ENCODE results near the gene OOSP3.

DNA sequence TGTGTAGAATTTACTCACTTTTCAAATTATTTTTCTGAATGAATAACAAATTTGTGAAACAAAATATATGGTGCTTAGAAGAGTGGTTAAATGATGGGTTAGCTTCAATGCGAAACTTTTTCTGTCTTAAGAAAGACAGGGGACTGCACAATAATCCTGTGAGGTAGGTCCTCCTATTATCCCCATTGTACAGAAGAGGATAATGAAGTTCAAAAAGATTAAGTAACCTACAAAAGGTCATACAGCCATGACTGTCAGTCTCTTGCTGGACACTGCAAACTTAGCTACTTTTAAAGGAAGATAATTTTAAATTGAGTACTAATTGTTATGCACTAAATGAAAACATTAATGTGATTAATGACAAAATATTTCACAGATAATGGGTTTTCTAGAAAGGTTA lies 5.0 kb downstream of the OOSP3 start:
- TF ChIP-seq, protein P1, sequence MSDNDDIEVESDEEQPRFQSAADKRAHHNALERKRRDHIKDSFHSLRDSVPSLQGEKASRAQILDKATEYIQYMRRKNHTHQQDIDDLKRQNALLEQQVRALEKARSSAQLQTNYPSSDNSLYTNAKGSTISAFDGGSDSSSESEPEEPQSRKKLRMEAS (IDR thresholded peaks at IDR 0.05; ENCODE audit: low read depth, low read length): no peak
- TF ChIP-seq, protein P2, sequence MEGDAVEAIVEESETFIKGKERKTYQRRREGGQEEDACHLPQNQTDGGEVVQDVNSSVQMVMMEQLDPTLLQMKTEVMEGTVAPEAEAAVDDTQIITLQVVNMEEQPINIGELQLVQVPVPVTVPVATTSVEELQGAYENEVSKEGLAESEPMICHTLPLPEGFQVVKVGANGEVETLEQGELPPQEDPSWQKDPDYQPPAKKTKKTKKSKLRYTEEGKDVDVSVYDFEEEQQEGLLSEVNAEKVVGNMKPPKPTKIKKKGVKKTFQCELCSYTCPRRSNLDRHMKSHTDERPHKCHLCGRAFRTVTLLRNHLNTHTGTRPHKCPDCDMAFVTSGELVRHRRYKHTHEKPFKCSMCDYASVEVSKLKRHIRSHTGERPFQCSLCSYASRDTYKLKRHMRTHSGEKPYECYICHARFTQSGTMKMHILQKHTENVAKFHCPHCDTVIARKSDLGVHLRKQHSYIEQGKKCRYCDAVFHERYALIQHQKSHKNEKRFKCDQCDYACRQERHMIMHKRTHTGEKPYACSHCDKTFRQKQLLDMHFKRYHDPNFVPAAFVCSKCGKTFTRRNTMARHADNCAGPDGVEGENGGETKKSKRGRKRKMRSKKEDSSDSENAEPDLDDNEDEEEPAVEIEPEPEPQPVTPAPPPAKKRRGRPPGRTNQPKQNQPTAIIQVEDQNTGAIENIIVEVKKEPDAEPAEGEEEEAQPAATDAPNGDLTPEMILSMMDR (IDR thresholded peaks at IDR 0.05; ENCODE audit: low read depth, low read length): no peak
- TF ChIP-seq POLR2A (IDR thresholded peaks at IDR 0.05; ENCODE audit: extremely low read depth, insufficient read length): no peak
- no peak for TF ChIP-seq MYC (IDR thresholded peaks at IDR 0.05; ENCODE audit: low read depth, low read length)

Data from NB4 (cell line).